CD4-positive, alpha-beta memory T cell (primary cell): ENCODE results near the gene STOX2. TPM values are rescaled to one million over a fixed set of nuclear protein-coding genes. Genes with fewer than 3 reads are reported as not detected.
"Not testable (repeated sequence)": the region's sequence is repeated elsewhere in the genome, so short reads cannot be mapped to it uniquely, and the experiment has no call there.

ENCODE experiments used
- CTCF ChIA-PET: fragments of 350-600 bp; sonication (Branson Sonifier 250); formaldehyde crosslinking; loops from one replicate; lab custom pipeline; 2021; ENCODE audit warnings: inconsistent platforms; ENCODE audit not compliant: partially characterized antibody; lab: Charles Lee
- POLR2A ChIA-PET: fragments of 350-600 bp; sonication (Branson Sonifier 250); formaldehyde crosslinking; loops from one replicate; lab custom pipeline; 2021; ENCODE audit not compliant: partially characterized antibody; lab: Charles Lee
- DNase-seq, 5 donors: peaks; one replicate each; pipeline versions ENCODE4 v3.0.0 to v3.0.0-alpha.2; 2020 to 2022; ENCODE audit warnings: mixed read lengths in 1 of 5
- H3K27ac ChIP-seq: one replicate; pipeline ENCODE4 v1.7.0; 2013; ENCODE audit warnings: low read depth, low read length
- H3K27me3 ChIP-seq: 2 replicates; pipeline ENCODE4 v1.7.0; 2013; ENCODE audit warnings: mild to moderate bottlenecking, low read length, moderate library complexity; ENCODE audit not compliant: insufficient read depth
- H3K36me3 ChIP-seq: 2 replicates; pipeline ENCODE4 v1.7.0; 2013; ENCODE audit warnings: mild to moderate bottlenecking, low read length, moderate library complexity; ENCODE audit not compliant: insufficient read depth
- H3K4me1 ChIP-seq: 2 replicates; pipeline ENCODE4 v1.7.0; 2013; ENCODE audit warnings: mild to moderate bottlenecking, low read length, moderate library complexity; ENCODE audit not compliant: insufficient read depth
- H3K4me3 ChIP-seq, 2 donors: one replicate each; pipeline ENCODE4 v1.7.0; 2013; ENCODE audit warnings: low read length in 2 of 2, mild to moderate bottlenecking in 1 of 2
- H3K9me3 ChIP-seq, 2 donors: one replicate each; pipeline ENCODE4 v1.7.0; 2013; ENCODE audit warnings: low read length in 2 of 2, control low read depth in 1 of 2; ENCODE audit not compliant: control insufficient read depth in 1 of 2
- H3K27ac Mint-ChIP-seq, 7 donors: one replicate each; pipeline ENCODE4 v1.8.0; 2020 to 2021; ENCODE audit warnings: mixed read lengths in 7 of 7, mild to moderate bottlenecking in 6 of 7, inconsistent platforms in 3 of 7, moderate library complexity in 3 of 7
- H3K27me3 Mint-ChIP-seq, 2 donors: one replicate each; pipeline ENCODE4 v1.8.0; 2020 to 2021; ENCODE audit warnings: mixed read lengths in 2 of 2
- H3K36me3 Mint-ChIP-seq, 2 donors: one replicate each; pipeline ENCODE4 v1.8.0; 2020 to 2021; ENCODE audit warnings: mixed read lengths in 2 of 2, inconsistent platforms in 1 of 2, mild to moderate bottlenecking in 1 of 2
- H3K4me1 Mint-ChIP-seq, 4 donors: one replicate each; pipeline ENCODE4 v1.8.0; 2020 to 2021; ENCODE audit warnings: mixed read lengths in 4 of 4, mild to moderate bottlenecking in 1 of 4
- H3K4me3 Mint-ChIP-seq, 8 donors: one replicate each; pipeline ENCODE4 v1.8.0; 2020 to 2021; ENCODE audit warnings: mixed read lengths in 8 of 8, mild to moderate bottlenecking in 7 of 8, moderate library complexity in 6 of 8, inconsistent platforms in 3 of 8
- H3K9me3 Mint-ChIP-seq, 8 donors: one replicate each; pipeline ENCODE4 v1.8.0; 2020 to 2021; ENCODE audit warnings: mixed read lengths in 8 of 8, mild to moderate bottlenecking in 5 of 8, inconsistent platforms in 3 of 8, moderate library complexity in 1 of 8
- intact Hi-C: fragments of 100-400 bp; cut with micrococcal nuclease; formaldehyde crosslinking; loops from one replicate; pipeline ENCODE4 v1.15.1; 2023
- polyA plus RNA-seq, 2 donors: library from polyadenylated mRNA; unstranded; fragments of 300-500 nt; fragmentation: Illumina TruSeq; gene quantifications; one replicate each; pipeline ENCODE4 v1.2.3, GENCODE V29; 2021
- total RNA-seq, 2 experiments: library from RNA; stranded (reverse); gene quantifications; one replicate each; pipeline ENCODE4 v1.2.3, GENCODE V29; 2021

STOX2 gene
- total and polyA plus RNA-seq, 4 experiments from 2014 or later = not detected

DNA sequence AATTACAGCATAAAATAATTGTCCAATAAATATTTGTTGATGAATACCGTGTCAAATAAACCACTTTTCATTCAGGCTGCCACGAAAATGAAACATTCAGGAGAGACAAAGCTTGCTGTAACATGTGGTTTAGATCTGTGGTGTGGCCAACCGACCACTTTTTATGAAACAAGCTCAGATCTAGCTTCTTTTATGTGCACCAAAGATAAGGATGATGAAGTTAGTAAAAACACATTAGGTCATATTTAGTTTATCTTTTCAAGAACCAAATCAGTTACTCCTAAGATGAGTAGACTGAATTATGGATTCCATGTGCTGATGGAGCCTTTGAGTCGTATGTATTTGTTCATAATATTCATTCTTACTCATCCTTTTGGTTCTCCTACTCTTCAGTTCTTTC is 35.8 kb downstream of the STOX2 start:
- no peak overlapping the region for H3K4me3 Mint-ChIP-seq
- H3K9me3 ChIP-seq = no peaks in the 10 kb centered on the region

DNA sequence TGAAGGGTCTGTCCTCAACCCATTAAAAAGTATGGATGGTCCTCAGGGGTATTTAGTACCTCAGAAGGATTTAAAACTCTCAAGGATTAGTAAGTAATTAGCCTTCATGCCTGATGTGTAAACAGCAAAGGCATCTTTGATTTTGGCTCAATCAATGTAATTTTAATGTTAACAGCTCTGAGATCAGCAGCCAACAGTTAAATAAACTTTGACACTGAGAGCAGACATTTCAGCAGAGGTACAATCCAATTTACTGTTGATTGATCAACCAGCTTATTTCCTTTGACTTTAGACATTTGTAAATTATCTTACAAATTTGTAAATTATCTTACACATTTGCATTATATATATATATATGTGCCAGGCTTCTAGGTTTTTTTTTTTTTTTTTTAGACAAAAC is 36.9 kb downstream of the STOX2 start:
- Histone ChIP-seq H3K27ac (no peak overlapping the region), H3K4me1 (no peaks in the 10 kb centered on the region), H3K36me3 (no peaks in the 10 kb centered on the region), H3K4me3 (no peak overlapping the region), H3K27me3 (no peaks in the 10 kb centered on the region), H3K9me3 (no peaks in the 10 kb centered on the region)
- ChIA-PET POLR2A (no interaction called here), CTCF (no interaction called here)
- Mint-ChIP-seq H3K9me3 (no peaks in the 10 kb centered on the region), H3K4me3 (no peak overlapping the region), H3K27ac (no peak overlapping the region), H3K36me3 (no peaks in the 10 kb centered on the region), H3K27me3 (peaks cover 8 to 9% of the 10 kb centered on the region in 2 donors), H3K4me1 (no peaks in the 10 kb centered on the region)
- intact Hi-C loops = no loop called here
- no peak for DNase-seq

More for the DNA sequence above, 35.8 kb downstream of the STOX2 start:
- no peak for DNase-seq
- H3K27me3 Mint-ChIP-seq = peaks cover 8 to 11% of the 10 kb centered on the region in 2 donors
- H3K27me3 ChIP-seq = no peaks in the 10 kb centered on the region
- no peak overlapping the region for H3K27ac Mint-ChIP-seq
- ChIA-PET POLR2A (no interaction called here), CTCF (no interaction called here)
- H3K27ac ChIP-seq = no peak overlapping the region
- H3K4me1 Mint-ChIP-seq = no peaks in the 10 kb centered on the region
- no peak overlapping the region for H3K4me3 ChIP-seq
- H3K36me3 Mint-ChIP-seq = no peaks in the 10 kb centered on the region
- no peaks in the 10 kb centered on the region for H3K4me1 ChIP-seq
- no peaks in the 10 kb centered on the region for H3K9me3 Mint-ChIP-seq
- intact Hi-C loops = no loop called here
- no peaks in the 10 kb centered on the region for H3K36me3 ChIP-seq

GRCh38 chr4:183945741-183946140 is 40.6 kb downstream of the STOX2 start:
- H3K27ac ChIP-seq = no peak overlapping the region
- POLR2A ChIA-PET = no interaction called here
- H3K27me3 ChIP-seq = no peaks in the 10 kb centered on the region
- intact Hi-C loops = no loop called here
- CTCF ChIA-PET = interaction anchor here (1.6 kb wide), 1 partner anchor 11 kb away, joined by 4 read pairs; no protein-coding TSS in a partner anchor
- no peaks in the 10 kb centered on the region for H3K9me3 ChIP-seq
- no peaks in the 10 kb centered on the region for H3K4me1 ChIP-seq
- H3K27me3 Mint-ChIP-seq = peaks cover 13 to 19% of the 10 kb centered on the region in 2 donors
- DNase-seq = no peak
- H3K36me3 Mint-ChIP-seq = no peaks in the 10 kb centered on the region
- H3K36me3 ChIP-seq = no peaks in the 10 kb centered on the region
- peaks cover 0 to 2% (median 0%) of the 10 kb centered on the region in 8 donors for H3K9me3 Mint-ChIP-seq
- H3K4me3 Mint-ChIP-seq = no peak overlapping the region
- H3K4me3 ChIP-seq = no peak overlapping the region
- no peak overlapping the region for H3K27ac Mint-ChIP-seq
- H3K4me1 Mint-ChIP-seq = no peaks in the 10 kb centered on the region

DNA sequence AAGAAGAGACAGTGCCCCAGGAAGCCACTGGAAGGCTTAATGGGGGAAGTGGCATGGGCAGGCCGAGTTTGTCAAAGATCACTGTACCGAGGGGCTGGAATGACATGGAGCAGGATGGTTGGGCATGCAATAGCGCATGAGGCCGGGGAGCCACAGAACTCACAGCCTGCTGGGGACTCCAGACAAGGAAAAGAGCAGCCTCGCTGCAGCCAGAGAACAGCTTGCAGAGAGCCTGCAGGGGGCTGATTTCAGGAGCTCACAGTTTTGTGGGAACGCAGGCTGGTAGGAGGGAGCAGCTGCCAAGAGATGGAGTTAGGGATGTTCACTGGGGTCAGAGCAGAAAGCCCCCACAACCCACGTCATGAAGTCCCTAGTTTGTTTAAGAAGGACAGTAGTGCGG is 45.4 kb downstream of the STOX2 start:
- ChIA-PET CTCF (no interaction called here), POLR2A (no interaction called here)
- no peaks in the 10 kb centered on the region for H3K27me3 ChIP-seq
- no peak for DNase-seq
- Mint-ChIP-seq H3K36me3 (no peaks in the 10 kb centered on the region), H3K4me1 (no peaks in the 10 kb centered on the region), H3K27ac (no peak overlapping the region), H3K27me3 (peaks cover 10 to 13% of the 10 kb centered on the region in 2 donors), H3K9me3 (peaks cover 0 to 2% (median 0%) of the 10 kb centered on the region in 8 donors), H3K4me3 (no peak overlapping the region)
- intact Hi-C loops = no loop called here
- H3K4me1 ChIP-seq = no peaks in the 10 kb centered on the region
- H3K9me3 ChIP-seq = no peaks in the 10 kb centered on the region
- no peak overlapping the region for H3K4me3 ChIP-seq
- H3K27ac ChIP-seq = no peak overlapping the region
- no peaks in the 10 kb centered on the region for H3K36me3 ChIP-seq

- DNase-seq, CTCF ChIA-PET, H3K27ac Mint-ChIP-seq, H3K36me3 ChIP-seq, H3K4me1 Mint-ChIP-seq, H3K4me3 Mint-ChIP-seq, H3K9me3 ChIP-seq, H3K4me3 ChIP-seq, H3K9me3 Mint-ChIP-seq, H3K36me3 Mint-ChIP-seq, POLR2A ChIA-PET, H3K27ac ChIP-seq, H3K27me3 ChIP-seq, intact Hi-C loops, H3K4me1 ChIP-seq: not testable (repeated sequence)
- H3K27me3 Mint-ChIP-seq = peaks cover 9 to 13% of the 10 kb centered on the region in 2 donors
Observed at GRCh38 chr4:183952652-183953051, 47.5 kb downstream of the STOX2 start.

- no peaks in the 10 kb centered on the region for H3K9me3 Mint-ChIP-seq
- H3K4me1 Mint-ChIP-seq = no peaks in the 10 kb centered on the region
- intact Hi-C loops = no loop called here
- Histone ChIP-seq H3K27me3 (no peaks in the 10 kb centered on the region), H3K36me3 (no peaks in the 10 kb centered on the region), H3K4me3 (no peak overlapping the region), H3K9me3 (no peaks in the 10 kb centered on the region), H3K27ac (no peak overlapping the region), H3K4me1 (no peaks in the 10 kb centered on the region)
- no peaks in the 10 kb centered on the region for H3K36me3 Mint-ChIP-seq
- ChIA-PET CTCF (no interaction called here), POLR2A (no interaction called here)
- no peak overlapping the region for H3K4me3 Mint-ChIP-seq
- no peak for DNase-seq
- H3K27ac Mint-ChIP-seq = no peak overlapping the region
- peaks cover 1 to 8% of the 10 kb centered on the region in 2 donors for H3K27me3 Mint-ChIP-seq
Observed at GRCh38 chr4:183959319-183960045, 54.4 kb downstream of the STOX2 start.

DNA sequence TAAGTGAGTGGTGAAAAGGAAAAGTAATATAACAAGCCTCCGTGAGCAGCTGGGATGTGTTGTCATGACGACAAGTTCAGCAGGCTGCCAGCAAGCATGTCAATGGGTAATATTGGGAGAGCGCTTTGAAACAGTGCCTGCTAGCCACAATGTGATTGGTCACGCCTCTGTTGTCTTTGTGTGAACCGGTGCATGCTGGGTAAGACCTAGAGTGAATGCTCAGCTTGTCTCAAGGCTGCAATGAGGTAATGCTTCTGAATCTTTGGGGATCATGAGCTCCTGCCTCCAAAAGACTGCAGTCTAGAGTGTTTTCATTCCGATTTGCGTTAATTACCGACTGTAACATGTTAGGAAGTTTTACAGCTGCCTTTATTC is 54.9 kb downstream of the STOX2 start:
- no peak overlapping the region for H3K27ac ChIP-seq
- Mint-ChIP-seq H3K4me1 (no peaks in the 10 kb centered on the region), H3K27me3 (peaks cover 1 to 8% of the 10 kb centered on the region in 2 donors), H3K27ac (no peak overlapping the region), H3K4me3 (no peak overlapping the region), H3K9me3 (no peaks in the 10 kb centered on the region), H3K36me3 (no peaks in the 10 kb centered on the region)
- DNase-seq = no peak
- ChIA-PET CTCF (no interaction called here), POLR2A (no interaction called here)
- no peaks in the 10 kb centered on the region for H3K27me3 ChIP-seq
- H3K36me3 ChIP-seq = no peaks in the 10 kb centered on the region
- H3K4me3 ChIP-seq = no peak overlapping the region
- intact Hi-C loops = no loop called here
- H3K9me3 ChIP-seq = no peaks in the 10 kb centered on the region
- no peaks in the 10 kb centered on the region for H3K4me1 ChIP-seq
